ENCODE results near the gene ST8SIA5. TPM values are rescaled to one million over a fixed set of nuclear protein-coding genes. Genes with fewer than 3 reads are reported as not detected.

Gene ST8SIA5
- polyA plus RNA-seq, 1 of the 3 experiments (the other 2 are of a cell fraction), result 0.08 TPM

DNA sequence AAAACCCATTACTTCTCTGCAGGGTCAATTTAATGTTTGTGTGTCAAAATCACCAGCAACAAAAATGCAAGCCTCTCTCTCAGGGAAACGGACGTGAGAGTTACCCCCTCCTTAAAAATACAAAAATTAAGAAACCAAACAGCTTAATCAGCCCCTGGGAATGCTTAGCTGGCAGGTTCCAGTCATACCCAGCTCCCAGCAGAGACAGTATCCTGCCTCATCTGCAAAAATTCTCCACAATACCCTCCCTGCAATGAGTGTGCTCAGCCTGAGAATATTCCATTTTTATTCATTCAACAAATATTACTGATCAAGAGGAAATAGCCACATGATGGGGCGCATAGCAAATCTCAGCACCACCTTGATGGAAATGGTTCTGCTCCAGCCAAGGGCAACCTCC, 36.3 kb downstream of the ST8SIA5 start:
- WGBS (ENCODE audit: low lambda C conversion rate), result 37% methylated on average over 3 of the region's 3 CpGs
- no peaks in the 10 kb centered on the region for H3K36me3 ChIP-seq (replicated peaks in 1 of 2; ENCODE audit: control insufficient read depth in 1 of 2, insufficient read depth in 2 of 2, low read length in 1 of 2)
- ChIA-PET CTCF (interaction anchor here (1.0 kb wide), 1 partner anchor 22 kb away, joined by 3 read pairs; no protein-coding TSS in a partner anchor), POLR2A (no interaction called here)
- no peaks in the 10 kb centered on the region for H3K27me3 ChIP-seq (ENCODE audit: insufficient read depth)
- no peak overlapping the region for H3K4me2 ChIP-seq
- no peaks in the 10 kb centered on the region for H3F3A ChIP-seq (replicated peaks; ENCODE audit: insufficient read depth)
- no peaks in the 10 kb centered on the region for H4K20me1 ChIP-seq (ENCODE audit: insufficient read depth)
- peaks cover 0 to 10% of the 10 kb centered on the region in 2 experiments; a peak in 1 of 4 replicates for H3K4me1 ChIP-seq (ENCODE audit: control insufficient read depth in 1 of 2, insufficient read depth in 2 of 2, low read depth in 1 of 2, low read length in 1 of 2)
- no peaks in the 10 kb centered on the region for H3K79me2 ChIP-seq (ENCODE audit: insufficient read depth)
- no peaks in the 10 kb centered on the region for H3K9me3 ChIP-seq
- H2AFZ ChIP-seq (ENCODE audit: low read depth), result no peak overlapping the region
- H3K4me3 ChIP-seq (ENCODE audit: low read depth in 2 of 2, low read length in 1 of 2), result no peak overlapping the region
- TF ChIP-seq MEF2A (IDR thresholded peaks at IDR 0.05; ENCODE audit: borderline replicate concordance, low read depth), result no peak
- TF ChIP-seq TCF12 (IDR thresholded peaks at IDR 0.05), result no peak
- TF ChIP-seq USF2 (IDR thresholded peaks at IDR 0.05; ENCODE audit: borderline replicate concordance, low read depth, low read length), result no peak
- TF ChIP-seq EZH2phosphoT487 (IDR thresholded peaks at IDR 0.05; ENCODE audit: borderline replicate concordance, low read depth), result no peak
- TF ChIP-seq, protein P1, sequence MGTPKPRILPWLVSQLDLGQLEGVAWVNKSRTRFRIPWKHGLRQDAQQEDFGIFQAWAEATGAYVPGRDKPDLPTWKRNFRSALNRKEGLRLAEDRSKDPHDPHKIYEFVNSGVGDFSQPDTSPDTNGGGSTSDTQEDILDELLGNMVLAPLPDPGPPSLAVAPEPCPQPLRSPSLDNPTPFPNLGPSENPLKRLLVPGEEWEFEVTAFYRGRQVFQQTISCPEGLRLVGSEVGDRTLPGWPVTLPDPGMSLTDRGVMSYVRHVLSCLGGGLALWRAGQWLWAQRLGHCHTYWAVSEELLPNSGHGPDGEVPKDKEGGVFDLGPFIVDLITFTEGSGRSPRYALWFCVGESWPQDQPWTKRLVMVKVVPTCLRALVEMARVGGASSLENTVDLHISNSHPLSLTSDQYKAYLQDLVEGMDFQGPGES (IDR thresholded peaks at IDR 0.05; ENCODE audit: low read depth, low read length), result no peak
- TF ChIP-seq GATA2 (CRISPR knock-in tag; IDR thresholded peaks at IDR 0.05), result no peak
- no peak for TF ChIP-seq FOXJ3 (CRISPR knock-in tag; IDR thresholded peaks at IDR 0.05)
- no peak for TF ChIP-seq NRF1 (IDR thresholded peaks at IDR 0.05; ENCODE audit: low read depth, low read length)
- TF ChIP-seq JUND (IDR thresholded peaks at IDR 0.05), result no peak
- no peak for TF ChIP-seq EP300 (IDR thresholded peaks at IDR 0.05; ENCODE audit: borderline replicate concordance in 1 of 2, low read depth in 1 of 2, low read length in 1 of 2)
- no peak for TF ChIP-seq TAF1 (IDR thresholded peaks at IDR 0.05; ENCODE audit: borderline replicate concordance, low read depth, low read length)
- no peak for TF ChIP-seq RXRA (IDR thresholded peaks at IDR 0.05; ENCODE audit: borderline replicate concordance, low read depth)
- no peak for TF ChIP-seq TEAD4 (IDR thresholded peaks at IDR 0.05; ENCODE audit: borderline replicate concordance, insufficient read depth)
- TF ChIP-seq, protein P2, sequence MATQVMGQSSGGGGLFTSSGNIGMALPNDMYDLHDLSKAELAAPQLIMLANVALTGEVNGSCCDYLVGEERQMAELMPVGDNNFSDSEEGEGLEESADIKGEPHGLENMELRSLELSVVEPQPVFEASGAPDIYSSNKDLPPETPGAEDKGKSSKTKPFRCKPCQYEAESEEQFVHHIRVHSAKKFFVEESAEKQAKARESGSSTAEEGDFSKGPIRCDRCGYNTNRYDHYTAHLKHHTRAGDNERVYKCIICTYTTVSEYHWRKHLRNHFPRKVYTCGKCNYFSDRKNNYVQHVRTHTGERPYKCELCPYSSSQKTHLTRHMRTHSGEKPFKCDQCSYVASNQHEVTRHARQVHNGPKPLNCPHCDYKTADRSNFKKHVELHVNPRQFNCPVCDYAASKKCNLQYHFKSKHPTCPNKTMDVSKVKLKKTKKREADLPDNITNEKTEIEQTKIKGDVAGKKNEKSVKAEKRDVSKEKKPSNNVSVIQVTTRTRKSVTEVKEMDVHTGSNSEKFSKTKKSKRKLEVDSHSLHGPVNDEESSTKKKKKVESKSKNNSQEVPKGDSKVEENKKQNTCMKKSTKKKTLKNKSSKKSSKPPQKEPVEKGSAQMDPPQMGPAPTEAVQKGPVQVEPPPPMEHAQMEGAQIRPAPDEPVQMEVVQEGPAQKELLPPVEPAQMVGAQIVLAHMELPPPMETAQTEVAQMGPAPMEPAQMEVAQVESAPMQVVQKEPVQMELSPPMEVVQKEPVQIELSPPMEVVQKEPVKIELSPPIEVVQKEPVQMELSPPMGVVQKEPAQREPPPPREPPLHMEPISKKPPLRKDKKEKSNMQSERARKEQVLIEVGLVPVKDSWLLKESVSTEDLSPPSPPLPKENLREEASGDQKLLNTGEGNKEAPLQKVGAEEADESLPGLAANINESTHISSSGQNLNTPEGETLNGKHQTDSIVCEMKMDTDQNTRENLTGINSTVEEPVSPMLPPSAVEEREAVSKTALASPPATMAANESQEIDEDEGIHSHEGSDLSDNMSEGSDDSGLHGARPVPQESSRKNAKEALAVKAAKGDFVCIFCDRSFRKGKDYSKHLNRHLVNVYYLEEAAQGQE (IDR thresholded peaks at IDR 0.05; ENCODE audit: low read depth, low read length), result no peak
- H3K27ac ChIP-seq (ENCODE audit: low read depth in 2 of 2, low read length in 1 of 2), result no peak overlapping the region
- no peak for DNase-seq
- no peak overlapping the region for H3K9ac ChIP-seq
- no peaks in the 10 kb centered on the region for H3K9me2 ChIP-seq

Data from SK-N-SH (cell line).